IgD-negative memory B cell (primary cell): ENCODE measurements around the gene MED16. TPM values are rescaled to one million over a fixed set of nuclear protein-coding genes. Genes with fewer than 3 reads are reported as not detected.

Experiments
- H3K27ac Mint-ChIP-seq, 3 donors: one replicate each; pipeline ENCODE4 v1.8.0; 2020 to 2022; ENCODE audit warnings: mild to moderate bottlenecking in 3 of 3, mixed read lengths in 3 of 3, moderate library complexity in 1 of 3
- H3K27me3 Mint-ChIP-seq: one replicate; pipeline ENCODE4 v1.8.0; 2021; ENCODE audit warnings: mixed read lengths
- H3K36me3 Mint-ChIP-seq: one replicate; pipeline ENCODE4 v1.8.0; 2020; ENCODE audit warnings: mild to moderate bottlenecking, mixed read lengths
- H3K4me1 Mint-ChIP-seq, 3 donors: one replicate each; pipeline ENCODE4 v1.8.0; 2020 to 2022; ENCODE audit warnings: mixed read lengths in 3 of 3, mild to moderate bottlenecking in 1 of 3
- H3K4me3 Mint-ChIP-seq, 4 donors: one replicate each; pipeline ENCODE4 v1.8.0; 2020 to 2022; ENCODE audit warnings: mild to moderate bottlenecking in 4 of 4, mixed read lengths in 4 of 4, moderate library complexity in 3 of 4
- H3K9me3 Mint-ChIP-seq, 3 donors: one replicate each; pipeline ENCODE4 v1.8.0; 2020 to 2021; ENCODE audit warnings: mixed read lengths in 3 of 3, mild to moderate bottlenecking in 1 of 3
- polyA plus RNA-seq: library from polyadenylated mRNA; unstranded; fragments of 300-500 nt; fragmentation: Illumina TruSeq; gene quantifications from one replicate; pipeline ENCODE4 v1.2.3, GENCODE V29; 2021

MED16 gene
- polyA plus RNA-seq, 1 donor from 2014 or later: 138 TPM

DNA sequence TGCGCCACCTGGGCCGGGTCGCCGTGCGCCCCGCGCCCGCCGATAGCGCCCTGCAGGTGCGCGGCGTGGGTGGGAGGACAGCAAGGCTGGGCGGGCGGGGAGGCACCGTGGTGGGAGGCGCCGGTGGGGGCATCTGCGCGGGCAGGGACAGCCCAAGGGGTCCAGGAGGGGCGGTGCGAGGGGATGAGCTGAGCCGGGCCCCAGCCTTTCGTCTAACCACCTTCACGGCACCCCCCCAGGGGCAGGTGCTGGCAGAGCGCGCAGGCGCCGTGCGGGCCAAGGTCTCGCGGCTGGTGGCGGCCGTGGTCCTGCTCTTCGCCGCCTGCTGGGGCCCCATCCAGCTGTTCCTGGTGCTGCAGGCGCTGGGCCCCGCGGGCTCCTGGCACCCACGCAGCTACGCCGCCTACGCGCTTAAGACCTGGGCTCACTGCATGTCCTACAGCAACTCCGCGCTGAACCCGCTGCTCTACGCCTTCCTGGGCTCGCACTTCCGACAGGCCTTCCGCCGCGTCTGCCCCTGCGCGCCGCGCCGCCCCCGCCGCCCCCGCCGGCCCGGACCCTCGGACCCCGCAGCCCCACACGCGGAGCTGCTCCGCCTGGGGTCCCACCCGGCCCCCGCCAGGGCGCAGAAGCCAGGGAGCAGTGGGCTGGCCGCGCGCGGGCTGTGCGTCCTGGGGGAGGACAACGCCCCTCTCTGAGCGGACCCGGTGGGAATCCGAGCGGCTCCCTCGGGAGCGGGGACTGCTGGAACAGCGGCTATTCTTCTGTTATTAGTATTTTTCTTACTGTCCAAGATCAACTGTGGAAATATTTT is 27.3 kb upstream of the MED16 start:
- peak overlapping the region; percentile 82 to 91 (median 86) for H3K4me3 Mint-ChIP-seq
- peak overlapping the region; percentile 91 to 97 (median 93) for H3K27ac Mint-ChIP-seq
- no peaks in the 10 kb centered on the region for H3K9me3 Mint-ChIP-seq
- peaks cover 7 to 12% (median 9%) of the 10 kb centered on the region in 3 donors for H3K4me1 Mint-ChIP-seq
- no peaks in the 10 kb centered on the region for H3K36me3 Mint-ChIP-seq
- H3K27me3 Mint-ChIP-seq: no peaks in the 10 kb centered on the region

DNA sequence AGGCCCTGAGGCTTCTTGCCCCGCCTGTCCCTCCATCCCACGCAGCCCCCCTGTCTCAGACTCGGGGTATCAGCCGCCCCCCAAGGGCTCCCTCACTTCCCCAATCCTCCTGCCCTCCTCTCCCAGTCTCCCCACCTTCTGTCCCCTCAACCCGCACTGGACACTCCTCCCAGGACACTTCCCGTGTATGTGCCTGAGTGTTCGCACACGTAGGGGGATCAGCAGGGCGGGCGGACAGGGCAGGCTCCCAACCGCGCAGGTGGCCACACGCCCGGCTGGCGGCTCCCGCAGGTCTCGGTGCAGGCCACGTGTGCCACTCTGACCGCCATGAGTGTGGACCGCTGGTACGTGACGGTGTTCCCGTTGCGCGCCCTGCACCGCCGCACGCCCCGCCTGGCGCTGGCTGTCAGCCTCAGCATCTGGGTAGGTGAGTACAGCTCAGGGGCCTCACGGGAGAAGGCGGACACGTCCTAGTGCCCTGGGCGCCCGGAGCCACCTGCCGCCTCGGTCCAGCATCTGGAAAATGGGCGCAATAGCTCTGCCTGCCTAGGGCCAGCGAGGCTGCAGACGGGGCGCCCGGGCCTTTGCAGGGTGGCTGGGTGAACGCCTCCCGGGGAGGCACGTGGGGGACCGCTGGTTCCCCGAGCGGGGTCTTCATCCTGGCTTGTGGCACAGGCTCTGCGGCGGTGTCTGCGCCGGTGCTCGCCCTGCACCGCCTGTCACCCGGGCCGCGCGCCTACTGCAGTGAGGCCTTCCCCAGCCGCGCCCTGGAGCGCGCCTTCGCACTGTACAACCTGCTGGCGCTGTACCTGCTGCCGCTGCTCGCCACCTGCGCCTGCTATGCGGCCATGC is 26.4 kb upstream of the MED16 start:
- H3K27me3 Mint-ChIP-seq: no peaks in the 10 kb centered on the region
- H3K27ac Mint-ChIP-seq: peak overlapping the region in 2 of 3 donors; percentile 80 to 97
- no peaks in the 10 kb centered on the region for H3K9me3 Mint-ChIP-seq
- H3K4me1 Mint-ChIP-seq: peaks cover 9 to 15% (median 13%) of the 10 kb centered on the region in 3 donors
- H3K4me3 Mint-ChIP-seq: peak overlapping the region; percentile 72 to 88 (median 78)
- H3K36me3 Mint-ChIP-seq: no peaks in the 10 kb centered on the region

DNA sequence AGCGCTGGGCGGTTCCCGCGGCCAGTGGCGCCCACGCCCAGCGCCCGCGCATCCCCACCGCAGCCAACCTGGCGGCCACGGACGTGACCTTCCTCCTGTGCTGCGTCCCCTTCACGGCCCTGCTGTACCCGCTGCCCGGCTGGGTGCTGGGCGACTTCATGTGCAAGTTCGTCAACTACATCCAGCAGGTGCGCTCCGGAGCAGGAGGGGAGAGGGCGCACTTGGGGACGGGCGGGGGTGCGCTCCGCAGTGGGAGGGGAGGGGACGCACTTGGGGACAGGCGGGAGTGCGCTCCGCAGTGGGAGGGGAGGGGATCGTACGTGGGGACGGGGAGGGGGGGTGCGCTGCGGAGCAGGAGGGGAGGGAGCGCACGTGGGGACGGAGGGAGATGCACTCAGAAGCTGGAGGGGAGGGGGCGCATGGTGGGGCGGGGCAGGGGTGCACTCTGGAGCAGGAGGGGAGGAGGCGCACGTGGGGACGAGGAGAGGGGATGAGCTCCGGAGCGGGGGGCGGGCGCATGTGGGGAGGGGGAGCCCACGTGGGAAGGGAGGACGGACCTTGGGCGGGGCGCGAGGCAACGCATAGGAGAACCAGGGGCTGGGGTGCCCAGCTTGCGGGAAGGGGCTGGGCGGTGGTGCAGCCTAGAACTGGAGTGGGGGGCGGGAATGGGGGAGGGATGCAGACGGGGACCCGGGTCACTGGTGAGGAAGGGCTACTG is 25.7 kb upstream of the MED16 start:
- peak overlapping the region in 1 of 3 donors; percentile 97 for H3K27ac Mint-ChIP-seq
- no peaks in the 10 kb centered on the region for H3K36me3 Mint-ChIP-seq
- peaks cover 9 to 15% (median 12%) of the 10 kb centered on the region in 3 donors for H3K4me1 Mint-ChIP-seq
- H3K27me3 Mint-ChIP-seq: no peaks in the 10 kb centered on the region
- peak overlapping the region; percentile 72 to 88 (median 78) for H3K4me3 Mint-ChIP-seq
- no peaks in the 10 kb centered on the region for H3K9me3 Mint-ChIP-seq

DNA sequence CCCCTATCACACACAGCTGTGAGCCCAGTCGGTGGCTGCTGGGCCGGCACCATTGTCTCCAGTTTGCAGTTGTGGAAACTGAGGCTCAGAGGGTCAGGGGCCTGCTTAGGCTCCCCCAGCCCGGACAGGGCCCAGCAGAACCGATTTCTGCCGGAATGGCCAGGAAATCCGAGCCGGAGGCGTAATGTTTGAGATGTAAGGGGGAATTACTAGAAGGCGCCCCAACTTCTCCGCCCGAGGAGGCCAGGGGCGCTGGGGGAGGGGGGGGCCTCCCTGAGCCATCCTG is 25.1 kb upstream of the MED16 start:
- Mint-ChIP-seq H3K27me3 (no peaks in the 10 kb centered on the region), H3K27ac (peak overlapping the region; percentile 92 to 94 (median 93)), H3K36me3 (no peaks in the 10 kb centered on the region), H3K4me1 (peaks cover 9 to 15% (median 13%) of the 10 kb centered on the region in 3 donors), H3K4me3 (peak overlapping the region; percentile 79 to 87 (median 84)), H3K9me3 (no peaks in the 10 kb centered on the region)

DNA sequence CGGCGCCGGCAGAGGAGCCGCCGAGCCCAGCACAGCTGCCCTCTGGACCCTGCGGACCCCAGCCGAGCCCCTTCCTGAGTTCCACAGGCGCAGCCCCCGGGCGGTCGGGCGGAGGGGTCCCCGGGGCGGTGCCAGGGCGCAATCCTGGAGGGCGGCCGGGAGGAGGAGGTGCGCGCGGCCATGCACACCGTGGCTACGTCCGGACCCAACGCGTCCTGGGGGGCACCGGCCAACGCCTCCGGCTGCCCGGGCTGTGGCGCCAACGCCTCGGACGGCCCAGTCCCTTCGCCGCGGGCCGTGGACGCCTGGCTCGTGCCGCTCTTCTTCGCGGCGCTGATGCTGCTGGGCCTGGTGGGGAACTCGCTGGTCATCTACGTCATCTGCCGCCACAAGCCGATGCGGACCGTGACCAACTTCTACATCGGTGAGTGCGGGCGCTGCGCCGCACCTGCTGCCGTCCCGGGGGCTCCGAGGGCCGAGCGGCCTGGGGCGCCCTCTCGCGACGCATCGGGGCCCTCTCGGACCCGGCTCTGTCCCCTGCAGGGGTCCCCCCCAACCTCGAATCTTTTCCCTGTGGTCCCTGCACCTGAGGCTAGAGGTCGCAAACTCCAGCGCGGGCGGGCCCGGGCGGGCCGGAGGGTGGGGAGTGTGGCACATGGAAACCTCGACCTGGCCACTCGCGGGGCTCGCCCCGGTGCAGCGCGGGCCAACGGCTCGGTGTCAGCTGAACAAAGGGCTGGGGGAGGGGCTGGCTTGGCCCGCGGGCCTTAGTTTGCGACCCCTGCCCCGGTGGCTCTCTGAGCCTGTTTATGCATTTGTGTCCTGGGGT is 24.6 kb upstream of the MED16 start, which contains the start of gene KISS1R:
TSS of gene KISS1R (plus strand) at position 11 of the 829 bp plus-strand sequence. CDS start at position 181, 170 bp downstream.
- H3K4me3 Mint-ChIP-seq: peak within 1 kb of the TSS; percentile 81 to 87 (median 86)
- H3K9me3 Mint-ChIP-seq: no peaks in the 10 kb centered on the region
- H3K27me3 Mint-ChIP-seq: no peaks in the 10 kb centered on the region
- H3K4me1 Mint-ChIP-seq: peaks cover 9 to 16% (median 13%) of the 10 kb centered on the region in 3 donors
- peak within 1 kb of the TSS; percentile 92 to 94 (median 93) for H3K27ac Mint-ChIP-seq
- H3K36me3 Mint-ChIP-seq: no peaks in the 10 kb centered on the region

DNA sequence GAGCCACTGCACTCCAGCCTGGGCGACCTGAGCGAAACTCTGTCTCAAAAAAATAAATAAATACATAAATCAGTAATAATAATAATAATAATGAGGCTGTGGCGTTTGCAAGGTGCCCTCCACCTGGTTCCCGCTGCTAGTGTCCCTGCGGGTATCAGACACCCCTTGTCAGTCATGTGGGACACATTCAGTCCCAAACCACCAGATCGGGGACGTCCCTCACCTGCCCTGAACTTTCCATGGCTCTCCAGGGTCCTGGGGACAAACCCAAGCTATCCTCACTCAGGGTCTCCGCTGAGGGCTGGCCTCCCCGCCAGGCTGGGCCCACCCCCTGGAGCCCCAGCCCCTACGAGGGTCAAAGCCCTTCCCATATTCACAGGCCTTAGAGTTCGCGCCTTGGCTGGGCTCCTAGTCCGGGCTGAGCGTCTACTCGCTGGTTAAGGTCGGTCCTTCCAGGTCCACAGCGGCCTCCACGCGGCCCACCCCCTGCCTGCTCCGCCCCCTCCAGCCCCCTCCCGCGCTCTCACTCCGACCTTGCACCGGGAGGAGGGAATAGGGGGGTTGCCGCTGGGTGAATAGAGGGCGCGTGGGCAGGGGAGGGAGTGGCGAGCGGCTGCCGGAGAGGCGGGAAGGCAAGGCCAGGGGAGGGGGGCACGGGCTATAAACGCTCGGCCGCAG is 23.8 kb upstream of the MED16 start:
- H3K36me3 Mint-ChIP-seq: no peaks in the 10 kb centered on the region
- peak overlapping the region in 2 of 3 donors; percentile 46 to 70 for H3K27ac Mint-ChIP-seq
- no peaks in the 10 kb centered on the region for H3K27me3 Mint-ChIP-seq
- H3K9me3 Mint-ChIP-seq: no peaks in the 10 kb centered on the region
- H3K4me1 Mint-ChIP-seq: peaks cover 5 to 16% (median 10%) of the 10 kb centered on the region in 3 donors
- H3K4me3 Mint-ChIP-seq: peak overlapping the region; percentile 9 to 69 (median 53)

DNA sequence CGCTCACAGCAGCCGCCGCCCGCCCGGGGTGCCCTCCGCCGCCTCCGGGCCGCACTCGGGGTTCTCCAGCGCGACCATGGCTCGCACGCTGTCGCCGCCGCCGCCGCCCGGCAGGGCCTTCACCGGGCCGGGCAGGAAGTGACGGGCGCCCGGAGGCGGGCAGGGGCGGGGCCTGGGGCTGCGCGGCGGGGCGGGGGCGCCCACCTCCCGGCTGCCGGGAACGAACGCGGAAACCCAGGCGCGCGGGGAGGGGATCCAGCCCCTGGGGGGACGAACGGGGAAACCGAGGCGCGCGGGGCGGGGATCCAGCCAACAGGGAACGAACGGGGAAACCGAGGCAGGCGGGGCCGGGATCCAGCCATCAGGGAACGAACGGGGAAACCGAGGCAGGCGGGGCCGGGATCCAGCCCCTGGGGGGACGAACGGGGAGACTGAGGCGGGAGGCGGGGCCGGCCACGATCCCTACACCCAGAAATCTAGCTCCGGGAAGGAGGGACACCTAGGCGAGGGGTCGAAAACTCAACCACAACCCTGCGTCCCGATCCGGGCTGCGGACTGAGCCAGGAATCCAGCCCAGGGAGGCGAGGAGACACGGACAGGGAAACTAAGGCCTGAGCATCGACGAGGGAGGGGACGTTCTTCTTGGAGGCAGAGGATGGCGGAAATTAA is 20.2 kb upstream of the MED16 start, which contains the start of gene R3HDM4:
TSS of gene R3HDM4 (minus strand) at position 140 of the 669 bp plus-strand sequence. CDS start at position 78, 62 bp downstream.
- Mint-ChIP-seq H3K9me3 (no peaks in the 10 kb centered on the region), H3K27ac (peak within 1 kb of the TSS; percentile 85 to 88 (median 87)), H3K36me3 (peaks cover 7% of the 10 kb centered on the region), H3K4me1 (peaks cover 16 to 26% (median 17%) of the 10 kb centered on the region in 3 donors), H3K27me3 (peaks cover 2% of the 10 kb centered on the region), H3K4me3 (peak within 1 kb of the TSS; percentile 85 to 95 (median 90))

DNA sequence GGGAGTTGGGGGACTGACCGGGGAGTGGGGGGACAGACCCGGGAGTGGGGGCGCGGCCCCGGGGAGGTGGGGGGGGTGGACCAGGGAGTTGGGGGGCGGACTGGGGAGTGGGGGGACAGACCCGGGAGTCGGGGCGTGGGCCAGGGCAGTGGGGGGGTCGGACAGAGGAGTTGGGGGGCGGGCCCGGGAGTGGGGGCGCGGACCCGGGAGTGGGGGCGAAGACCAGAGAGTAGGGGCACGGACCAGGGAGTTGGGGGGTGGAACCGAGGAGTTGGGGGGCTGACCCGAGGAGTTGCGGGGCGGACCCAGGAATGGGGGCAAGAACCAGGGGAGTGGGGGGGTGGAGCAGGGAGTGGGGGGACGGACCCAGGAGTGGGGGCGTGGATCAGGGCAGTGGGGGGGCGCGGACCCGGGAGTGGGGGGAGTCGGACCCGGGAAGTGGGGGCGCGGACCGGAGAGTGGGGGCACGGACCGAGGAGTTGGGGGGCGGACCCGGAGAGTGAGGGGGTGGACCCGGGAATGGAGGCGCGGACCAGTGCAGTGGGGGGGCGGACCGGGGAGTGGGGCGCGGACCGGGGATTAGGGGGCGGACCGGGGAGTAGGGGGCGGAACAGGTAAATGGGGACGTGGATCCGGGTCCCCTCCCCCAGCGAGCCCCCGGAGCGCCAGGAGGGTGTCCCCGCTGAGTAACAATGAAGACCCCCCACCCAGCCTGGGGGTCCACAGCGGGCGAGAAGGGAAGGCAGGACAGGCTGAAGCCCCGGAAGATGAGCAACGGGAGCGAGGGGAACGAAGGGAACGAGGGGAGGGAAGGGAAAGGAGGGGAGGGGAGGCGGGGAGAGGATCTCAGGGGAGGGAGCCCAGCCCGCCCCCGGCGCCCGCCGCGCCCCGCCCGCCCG is 19.4 kb upstream of the MED16 start:
- Mint-ChIP-seq H3K4me3 (peak overlapping the region; percentile 68 to 95 (median 89)), H3K4me1 (peaks cover 18 to 29% (median 19%) of the 10 kb centered on the region in 3 donors), H3K27me3 (peaks cover 2% of the 10 kb centered on the region)

DNA sequence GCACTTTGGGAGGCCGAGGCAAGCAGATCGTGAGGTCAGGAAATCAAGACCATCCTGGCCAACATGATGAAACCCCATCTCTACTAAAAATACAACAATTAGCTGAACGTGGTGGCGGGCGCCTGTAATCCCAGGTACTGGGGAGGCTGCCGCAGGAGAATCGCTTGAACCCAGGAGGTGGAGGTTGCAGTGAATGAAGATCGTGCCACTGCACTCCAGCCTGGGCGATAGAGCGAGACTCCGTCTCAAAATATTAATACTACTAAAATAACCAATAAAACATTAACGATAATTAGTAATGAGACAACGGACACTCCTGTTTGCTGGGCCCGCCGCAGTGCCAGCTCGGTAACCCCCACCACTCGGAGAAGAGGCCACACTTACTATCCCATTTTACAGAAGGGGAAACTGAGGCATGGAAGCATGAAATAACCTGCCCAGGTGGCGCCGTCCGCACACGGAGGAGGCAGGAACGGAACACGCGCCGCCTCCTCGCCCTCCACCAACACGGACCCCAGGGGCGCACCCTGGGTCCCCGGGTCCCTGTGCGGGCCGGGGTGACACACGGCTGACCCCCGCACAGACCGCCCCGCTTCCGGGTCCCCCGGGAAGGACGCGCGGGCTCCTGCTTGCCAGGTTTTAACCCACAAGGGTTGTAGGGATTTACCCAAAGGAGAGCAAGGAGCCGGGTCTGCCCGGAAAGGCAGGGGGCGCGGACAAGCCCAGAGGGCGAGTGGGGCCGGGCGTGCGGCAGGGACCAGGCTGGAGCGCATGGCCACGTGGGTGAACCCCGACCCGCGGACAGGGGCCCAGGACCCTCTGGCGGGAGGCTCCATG is 18.4 kb upstream of the MED16 start:
- H3K36me3 Mint-ChIP-seq: peaks cover 10% of the 10 kb centered on the region
- peak overlapping the region; percentile 89 to 100 (median 100) for H3K27ac Mint-ChIP-seq
- no peaks in the 10 kb centered on the region for H3K9me3 Mint-ChIP-seq
- H3K4me1 Mint-ChIP-seq: peaks cover 26 to 36% (median 27%) of the 10 kb centered on the region in 3 donors
- peaks cover 2% of the 10 kb centered on the region for H3K27me3 Mint-ChIP-seq
- H3K4me3 Mint-ChIP-seq: peak overlapping the region; percentile 74 to 94 (median 84)

More for the DNA sequence above, 19.4 kb upstream of the MED16 start:
- Mint-ChIP-seq H3K27ac (peak overlapping the region; percentile 65 to 85 (median 76)), H3K36me3 (peaks cover 7% of the 10 kb centered on the region), H3K9me3 (no peaks in the 10 kb centered on the region)

DNA sequence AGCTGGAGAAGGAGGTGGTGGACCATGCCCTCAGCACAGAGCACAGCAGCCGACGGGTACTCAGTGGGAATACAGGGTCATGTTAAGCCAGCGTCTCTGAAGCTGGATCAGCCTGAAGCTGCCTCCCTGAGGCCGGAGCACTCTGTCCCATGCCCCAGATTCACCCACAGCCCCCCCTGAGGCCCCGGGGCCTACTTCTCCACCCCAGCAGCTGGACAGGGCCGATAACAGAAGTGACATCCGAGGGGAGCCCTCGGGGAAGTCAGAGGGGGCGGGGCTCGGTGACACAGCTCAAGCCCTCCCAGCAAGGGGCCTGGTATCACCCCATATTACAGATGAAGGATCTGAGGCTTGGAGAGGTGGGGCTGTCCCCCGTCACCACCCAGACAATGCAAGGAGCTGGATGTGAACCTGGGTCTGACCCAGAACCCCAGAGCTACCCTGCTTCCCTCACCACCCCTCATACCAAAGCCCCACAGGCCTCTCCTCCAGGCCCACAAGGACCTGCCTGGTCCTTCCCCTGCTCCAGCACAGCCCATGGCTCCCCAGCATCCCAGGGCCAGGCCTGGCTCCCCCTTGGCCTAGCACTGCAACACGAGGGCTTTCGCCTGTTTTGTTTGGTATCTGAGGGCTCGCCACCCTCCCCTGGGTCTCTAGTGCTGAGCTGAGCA is 14.3 kb upstream of the MED16 start:
- Mint-ChIP-seq H3K4me1 (peaks cover 32 to 33% (median 32%) of the 10 kb centered on the region in 3 donors), H3K27ac (peak overlapping the region; percentile 100), H3K9me3 (no peaks in the 10 kb centered on the region), H3K4me3 (peak overlapping the region; percentile 64 to 94 (median 92)), H3K27me3 (peaks cover 2% of the 10 kb centered on the region), H3K36me3 (peaks cover 10% of the 10 kb centered on the region)

DNA sequence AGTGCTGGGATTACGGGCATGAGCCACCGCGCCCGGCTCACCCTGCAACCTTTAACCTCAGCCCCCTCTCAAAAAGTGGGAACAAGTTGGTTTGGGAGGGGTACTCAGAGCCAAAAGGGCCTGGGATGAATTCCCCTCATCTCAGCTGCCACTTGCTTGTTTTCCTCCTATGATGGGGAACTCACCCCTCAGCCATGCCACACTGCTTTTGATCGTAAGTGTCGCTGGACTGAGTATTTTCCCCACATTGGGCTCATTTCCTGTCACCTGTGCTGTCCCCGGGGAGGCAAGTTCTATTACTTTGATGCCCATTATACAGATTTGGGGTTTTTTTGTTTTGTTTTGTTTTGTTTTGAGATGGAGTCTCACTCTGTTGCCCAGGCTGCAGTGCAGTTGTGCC is 13.5 kb upstream of the MED16 start:
- H3K4me3 Mint-ChIP-seq: peak overlapping the region; percentile 69 to 94 (median 92)
- peaks cover 32 to 33% (median 32%) of the 10 kb centered on the region in 3 donors for H3K4me1 Mint-ChIP-seq
- no peaks in the 10 kb centered on the region for H3K9me3 Mint-ChIP-seq
- peak overlapping the region; percentile 100 for H3K27ac Mint-ChIP-seq
- peaks cover 2% of the 10 kb centered on the region for H3K27me3 Mint-ChIP-seq
- H3K36me3 Mint-ChIP-seq: peaks cover 10% of the 10 kb centered on the region
